HEK293 (cell line): Measurements from ENCODE around the gene MED20.

ENCODE experiments used
- CTCF ChIA-PET: fragments of 350-600 bp; formaldehyde crosslinking; extraction: SDS; loops from one replicate; lab custom pipeline; 2021; ENCODE audit warnings: antibody characterized with exemption; lab: Yijun Ruan, JAX
- POLR2A ChIA-PET: fragments of 300-600 bp; formaldehyde crosslinking; extraction: SDS; loops from one replicate; lab custom pipeline; 2020; ENCODE audit warnings: antibody characterized with exemption, inconsistent platforms; lab: Yijun Ruan, JAX
- H3K27ac ChIP-seq: fragments of 200-500 bp; sonication (Bioruptor generic); 2 replicates; pipeline ENCODE4 v1.5.1; 2014; ENCODE audit warnings: low read depth, low read length, control low read depth, inconsistent platforms; ENCODE audit errors: extremely low read depth
- H3K36me3 ChIP-seq, 2 experiments: fragments of 200-500 bp in 1 of 2; sonication (Bioruptor generic) in 1 of 2; 1 replicate in 1 of 2; 2 replicates in 1 of 2; pipeline ENCODE4 v1.5.1; 2014 to 2017; ENCODE audit warnings: inconsistent platforms in 2 of 2, low read length in 2 of 2; ENCODE audit not compliant: control insufficient read depth in 2 of 2, insufficient read depth in 1 of 2
- H3K4me1 ChIP-seq: fragments of 200-500 bp; sonication (Bioruptor generic); 2 replicates; pipeline ENCODE4 v1.5.1; 2014; ENCODE audit warnings: mild to moderate bottlenecking, low read length, inconsistent platforms; ENCODE audit not compliant: control insufficient read depth, insufficient read depth
- H3K4me3 ChIP-seq: 2 replicates; pipeline ENCODE4 v1.5.1; 2011; ENCODE audit warnings: low read depth, mild to moderate bottlenecking, control low read depth, low read length, moderate library complexity
- H3K9me3 ChIP-seq: fragments of 200-500 bp; sonication (Bioruptor generic); 2 replicates; pipeline ENCODE4 v1.5.1; 2014; ENCODE audit warnings: low read depth, low read length, inconsistent platforms; ENCODE audit not compliant: control insufficient read depth, insufficient read depth
- KLF8 ChIP-seq: fragments of 450-650 bp; formaldehyde crosslinking; IDR thresholded peaks from 2 replicates; pipeline ENCODE4 v1.5.1; 2016; ENCODE audit warnings: missing biosample characterization, missing genetic modification characterization
- MEIS1 ChIP-seq: sonication (generic); formaldehyde crosslinking; IDR thresholded peaks from 2 replicates; pipeline ENCODE4 v1.8.1; 2022; ENCODE audit warnings: missing genetic modification reagents, mild to moderate bottlenecking, borderline replicate concordance
- SETDB1 ChIP-seq: IDR thresholded peaks from one replicate; pipeline ENCODE4 v1.6.1; 2017; ENCODE audit warnings: mild to moderate bottlenecking, low read length, moderate library complexity, mixed read lengths; ENCODE audit not compliant: insufficient read length
- TRIM28 ChIP-seq: IDR thresholded peaks from 2 replicates; pipeline ENCODE4 v1.6.1; 2011; ENCODE audit warnings: low read length, control low read depth, borderline replicate concordance
- YY2 ChIP-seq: fragments of 450-650 bp; formaldehyde crosslinking; IDR thresholded peaks from 2 replicates; pipeline ENCODE4 v1.5.1; 2016; ENCODE audit warnings: missing biosample characterization, missing genetic modification characterization
- ZBTB1 ChIP-seq: fragments of 450-650 bp; formaldehyde crosslinking; IDR thresholded peaks from 2 replicates; pipeline ENCODE4 v1.5.1; 2016; ENCODE audit warnings: missing biosample characterization, missing genetic modification characterization
- ZBTB11 ChIP-seq: fragments of 450-650 bp; formaldehyde crosslinking; conservative IDR thresholded peaks from 2 replicates; pipeline ENCODE4 v1.5.1; 2016; ENCODE audit warnings: low read depth, missing biosample characterization, missing genetic modification characterization
- ZFP3 ChIP-seq: fragments of 450-650 bp; formaldehyde crosslinking; IDR thresholded peaks from 2 replicates; pipeline ENCODE4 v1.5.1; 2016; ENCODE audit warnings: low read depth, missing biosample characterization, missing genetic modification characterization
- ZNF140 ChIP-seq: fragments of 450-650 bp; formaldehyde crosslinking; IDR thresholded peaks from 2 replicates; pipeline ENCODE4 v1.5.1; 2016; ENCODE audit warnings: missing biosample characterization, missing genetic modification characterization
- ZNF18 ChIP-seq: fragments of 450-650 bp; formaldehyde crosslinking; IDR thresholded peaks from 2 replicates; pipeline ENCODE4 v1.5.1; 2016; ENCODE audit warnings: missing biosample characterization, missing genetic modification characterization
- ZNF184 ChIP-seq: fragments of 450-650 bp; IDR thresholded peaks from 2 replicates; pipeline ENCODE4 v1.5.1; 2018; ENCODE audit warnings: missing biosample characterization, mild to moderate bottlenecking, missing genetic modification characterization
- ZNF248 ChIP-seq: fragments of 450-650 bp; formaldehyde crosslinking; IDR thresholded peaks from 2 replicates; pipeline ENCODE4 v1.5.1; 2017; ENCODE audit warnings: missing biosample characterization, missing genetic modification characterization
- ZNF266 ChIP-seq: fragments of 450-650 bp; formaldehyde crosslinking; IDR thresholded peaks from 2 replicates; pipeline ENCODE4 v1.5.1; 2016; ENCODE audit warnings: missing biosample characterization, missing genetic modification characterization, low read depth
- ZNF354C ChIP-seq: fragments of 450-650 bp; formaldehyde crosslinking; IDR thresholded peaks from 2 replicates; pipeline ENCODE4 v1.5.1; 2016; ENCODE audit warnings: missing biosample characterization, missing genetic modification characterization, low read depth, borderline replicate concordance
- ZNF398 ChIP-seq: fragments of 450-650 bp; formaldehyde crosslinking; IDR thresholded peaks from 2 replicates; pipeline ENCODE4 v1.5.1; 2017; ENCODE audit warnings: missing biosample characterization, missing genetic modification characterization
- ZNF530 ChIP-seq: fragments of 450-650 bp; formaldehyde crosslinking; IDR thresholded peaks from 2 replicates; pipeline ENCODE4 v1.5.1; 2016; ENCODE audit warnings: low read depth, missing biosample characterization, missing genetic modification characterization
- ZNF624 ChIP-seq: fragments of 450-650 bp; formaldehyde crosslinking; IDR thresholded peaks from 2 replicates; pipeline ENCODE4 v1.5.1; 2017; ENCODE audit warnings: missing biosample characterization, missing genetic modification characterization
- ZNF768 ChIP-seq: fragments of 450-650 bp; formaldehyde crosslinking; IDR thresholded peaks from 2 replicates; pipeline ENCODE4 v1.5.1; 2018; ENCODE audit warnings: missing biosample characterization, mild to moderate bottlenecking, missing genetic modification characterization
- ZSCAN23 ChIP-seq: fragments of 450-650 bp; formaldehyde crosslinking; IDR thresholded peaks from 2 replicates; pipeline ENCODE4 v1.5.1; 2016; ENCODE audit warnings: missing biosample characterization, missing genetic modification characterization
- TF ChIP-seq, protein P1 (sequence below): fragments of 450-650 bp; formaldehyde crosslinking; IDR thresholded peaks from 2 replicates; pipeline ENCODE4 v1.5.1; 2016; ENCODE audit warnings: missing biosample characterization, missing genetic modification characterization
- TF ChIP-seq, protein P2 (sequence below): fragments of 450-650 bp; formaldehyde crosslinking; IDR thresholded peaks from 2 replicates; pipeline ENCODE4 v1.5.1; 2016; ENCODE audit warnings: missing biosample characterization, missing genetic modification characterization
- TF ChIP-seq, protein P3 (sequence below): fragments of 450-650 bp; formaldehyde crosslinking; IDR thresholded peaks from 2 replicates; pipeline ENCODE4 v1.5.0; 2017; ENCODE audit warnings: missing biosample characterization, missing genetic modification characterization, borderline replicate concordance

MED20 gene

DNA sequence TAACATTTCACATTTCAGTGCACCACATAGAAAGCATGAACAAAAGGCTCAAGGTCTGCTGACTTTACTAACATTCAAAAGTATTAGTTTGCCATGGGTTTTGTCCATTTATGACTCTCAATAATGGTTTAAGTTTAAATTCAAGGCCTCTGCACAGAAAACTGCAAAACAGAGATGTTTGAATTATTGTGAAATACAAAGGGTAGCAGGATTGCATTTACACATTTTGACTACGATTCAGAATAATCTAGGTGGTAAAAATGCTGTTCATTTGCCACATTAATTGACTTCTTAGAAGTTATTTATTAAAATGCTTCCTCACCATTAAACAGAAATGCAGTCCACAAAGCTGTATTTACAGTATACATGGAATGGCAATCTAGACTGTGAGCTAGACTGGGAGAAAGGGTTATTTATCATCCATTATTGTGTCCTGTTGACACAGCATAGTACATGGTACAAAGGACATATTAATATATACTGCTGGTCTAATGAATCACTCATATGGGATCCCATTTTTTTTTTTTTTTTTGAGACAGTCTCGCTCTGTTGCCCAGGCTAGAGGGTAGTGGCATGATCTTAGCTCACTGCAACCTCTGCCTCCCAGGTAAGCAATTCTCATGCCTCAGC is 43.8 kb downstream of the MED20 start:
- CTCF ChIA-PET, result interaction anchor here (0.7 to 0.8 kb wide), 2 partner anchors 26 to 174 kb away, joined by 3 to 5 read pairs; no protein-coding TSS in a partner anchor
- Histone ChIP-seq H3K9me3 (no peaks in the 10 kb centered on the region), H3K27ac (no peak overlapping the region), H3K4me3 (no peak overlapping the region), H3K36me3 (no peaks in the 10 kb centered on the region), H3K4me1 (no peaks in the 10 kb centered on the region)
- POLR2A ChIA-PET, result interaction anchor here (0.6 to 1.2 kb wide), 5 partner anchors 12 to 47 kb away, joined by 3 to 4 read pairs (median 3); partner anchors contain the start of gene USP49
- no peak for TF ChIP-seq ZBTB1
- TF ChIP-seq ZNF768 (tag by site-specific recombination), result no peak
- TF ChIP-seq, protein P1, sequence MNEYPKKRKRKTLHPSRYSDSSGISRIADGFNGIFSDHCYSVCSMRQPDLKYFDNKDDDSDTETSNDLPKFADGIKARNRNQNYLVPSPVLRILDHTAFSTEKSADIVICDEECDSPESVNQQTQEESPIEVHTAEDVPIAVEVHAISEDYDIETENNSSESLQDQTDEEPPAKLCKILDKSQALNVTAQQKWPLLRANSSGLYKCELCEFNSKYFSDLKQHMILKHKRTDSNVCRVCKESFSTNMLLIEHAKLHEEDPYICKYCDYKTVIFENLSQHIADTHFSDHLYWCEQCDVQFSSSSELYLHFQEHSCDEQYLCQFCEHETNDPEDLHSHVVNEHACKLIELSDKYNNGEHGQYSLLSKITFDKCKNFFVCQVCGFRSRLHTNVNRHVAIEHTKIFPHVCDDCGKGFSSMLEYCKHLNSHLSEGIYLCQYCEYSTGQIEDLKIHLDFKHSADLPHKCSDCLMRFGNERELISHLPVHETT (tag by site-specific recombination), result no peak
- no peak for TF ChIP-seq ZNF248 (tag by site-specific recombination)
- TF ChIP-seq YY2 (tag by site-specific recombination), result no peak
- TF ChIP-seq MEIS1, result no peak
- TF ChIP-seq ZSCAN23 (tag by site-specific recombination), result no peak
- no peak for TF ChIP-seq SETDB1
- TF ChIP-seq, protein P2, sequence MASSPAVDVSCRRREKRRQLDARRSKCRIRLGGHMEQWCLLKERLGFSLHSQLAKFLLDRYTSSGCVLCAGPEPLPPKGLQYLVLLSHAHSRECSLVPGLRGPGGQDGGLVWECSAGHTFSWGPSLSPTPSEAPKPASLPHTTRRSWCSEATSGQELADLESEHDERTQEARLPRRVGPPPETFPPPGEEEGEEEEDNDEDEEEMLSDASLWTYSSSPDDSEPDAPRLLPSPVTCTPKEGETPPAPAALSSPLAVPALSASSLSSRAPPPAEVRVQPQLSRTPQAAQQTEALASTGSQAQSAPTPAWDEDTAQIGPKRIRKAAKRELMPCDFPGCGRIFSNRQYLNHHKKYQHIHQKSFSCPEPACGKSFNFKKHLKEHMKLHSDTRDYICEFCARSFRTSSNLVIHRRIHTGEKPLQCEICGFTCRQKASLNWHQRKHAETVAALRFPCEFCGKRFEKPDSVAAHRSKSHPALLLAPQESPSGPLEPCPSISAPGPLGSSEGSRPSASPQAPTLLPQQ (tag by site-specific recombination), result no peak
- TF ChIP-seq ZNF624 (tag by site-specific recombination), result no peak
- no peak for TF ChIP-seq ZNF398 (tag by site-specific recombination)
- no peak for TF ChIP-seq ZBTB11 (tag by site-specific recombination)
- no peak for TF ChIP-seq TRIM28
- TF ChIP-seq ZNF266 (tag by site-specific recombination), result no peak
- no peak for TF ChIP-seq ZFP3 (tag by site-specific recombination)
- TF ChIP-seq KLF8 (tag by site-specific recombination), result no peak
- TF ChIP-seq ZNF354C (tag by site-specific recombination), result no peak

- Histone ChIP-seq H3K9me3 (no peaks in the 10 kb centered on the region), H3K4me1 (no peaks in the 10 kb centered on the region), H3K4me3 (no peak overlapping the region), H3K27ac (no peak overlapping the region), H3K36me3 (no peaks in the 10 kb centered on the region)
- POLR2A ChIA-PET, result interaction anchor here (0.5 kb wide), 1 partner anchor 38 kb away, joined by 3 read pairs; no protein-coding TSS in a partner anchor
- CTCF ChIA-PET, result interaction anchor here (0.6 to 1.2 kb wide), 2 partner anchors 27 to 268 kb away, joined by 4 to 9 read pairs; partner anchors contain the start of gene C6orf132
- TF ChIP-seq ZNF768 (tag by site-specific recombination) (no peak), ZNF140 (no peak), ZNF530 (no peak), ZNF184 (tag by site-specific recombination) (no peak), ZNF18 (tag by site-specific recombination) (no peak)
- TF ChIP-seq, protein P3, sequence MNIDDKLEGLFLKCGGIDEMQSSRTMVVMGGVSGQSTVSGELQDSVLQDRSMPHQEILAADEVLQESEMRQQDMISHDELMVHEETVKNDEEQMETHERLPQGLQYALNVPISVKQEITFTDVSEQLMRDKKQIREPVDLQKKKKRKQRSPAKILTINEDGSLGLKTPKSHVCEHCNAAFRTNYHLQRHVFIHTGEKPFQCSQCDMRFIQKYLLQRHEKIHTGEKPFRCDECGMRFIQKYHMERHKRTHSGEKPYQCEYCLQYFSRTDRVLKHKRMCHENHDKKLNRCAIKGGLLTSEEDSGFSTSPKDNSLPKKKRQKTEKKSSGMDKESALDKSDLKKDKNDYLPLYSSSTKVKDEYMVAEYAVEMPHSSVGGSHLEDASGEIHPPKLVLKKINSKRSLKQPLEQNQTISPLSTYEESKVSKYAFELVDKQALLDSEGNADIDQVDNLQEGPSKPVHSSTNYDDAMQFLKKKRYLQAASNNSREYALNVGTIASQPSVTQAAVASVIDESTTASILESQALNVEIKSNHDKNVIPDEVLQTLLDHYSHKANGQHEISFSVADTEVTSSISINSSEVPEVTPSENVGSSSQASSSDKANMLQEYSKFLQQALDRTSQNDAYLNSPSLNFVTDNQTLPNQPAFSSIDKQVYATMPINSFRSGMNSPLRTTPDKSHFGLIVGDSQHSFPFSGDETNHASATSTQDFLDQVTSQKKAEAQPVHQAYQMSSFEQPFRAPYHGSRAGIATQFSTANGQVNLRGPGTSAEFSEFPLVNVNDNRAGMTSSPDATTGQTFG (tag by site-specific recombination), result no peak
Observed at GRCh38 chr6:41874741-41875140, 46.2 kb downstream of the MED20 start.
